ENCODE results near the gene RFTN1. TPM values are rescaled to one million over a fixed set of nuclear protein-coding genes. Genes with fewer than 3 reads are reported as not detected.

Gene RFTN1
- total and polyA plus RNA-seq, 12 donors: 8.3 to 35.7 (median 17.4) TPM

GRCh38 chr3:16402451-16402850, 111.0 kb downstream of the RFTN1 start:
- no peak overlapping the region for H3K4me3 ChIP-seq
- intact Hi-C loops (cut with DNase I): no loop called here
- H3K36me3 ChIP-seq (replicated peaks in 1 of 2): no peaks in the 10 kb centered on the region
- H3K27me3 ChIP-seq: no peaks in the 10 kb centered on the region
- peaks cover 0 to 12% of the 10 kb centered on the region in 2 donors for H3K4me1 ChIP-seq (replicated peaks in 1 of 2)
- no peak for DNase-seq
- no peak overlapping the region for H3K27ac ChIP-seq
- TF ChIP-seq POLR2A (IDR thresholded peaks at IDR 0.05) (no peak), CTCF (IDR thresholded peaks at IDR 0.05) (no peak)
- 85 to 92% (median 88%) methylated on average over 6 of the region's 6 CpGs for WGBS, 4 donors
- no peaks in the 10 kb centered on the region for H3K9me3 ChIP-seq (replicated peaks in 1 of 3)

- intact Hi-C loops (cut with DNase I): no loop called here
- Histone ChIP-seq H3K4me3 (no peak overlapping the region), H3K27ac (peak overlapping the region in 2 of 5 donors; percentile 51 to 86), H3K9me3 (replicated peaks in 1 of 3) (no peaks in the 10 kb centered on the region), H3K4me1 (replicated peaks in 1 of 2) (peaks cover 0 to 12% of the 10 kb centered on the region in 2 donors), H3K27me3 (no peaks in the 10 kb centered on the region), H3K36me3 (replicated peaks in 1 of 2) (no peaks in the 10 kb centered on the region)
- DNase-seq: no peak
- 76 to 89% (median 82%) methylated on average over 5 of the region's 5 CpGs for whole genome bisulfite sequencing, 4 donors
- TF ChIP-seq CTCF (IDR thresholded peaks at IDR 0.05) (no peak), POLR2A (IDR thresholded peaks at IDR 0.05) (no peak)
Observed at GRCh38 chr3:16401273-16401672, 112.2 kb downstream of the RFTN1 start.

- Histone ChIP-seq H3K4me1 (replicated peaks in 1 of 2) (peaks cover 0 to 12% of the 10 kb centered on the region in 2 donors), H3K4me3 (no peak overlapping the region), H3K36me3 (replicated peaks in 1 of 2) (no peaks in the 10 kb centered on the region), H3K9me3 (replicated peaks in 1 of 3) (no peaks in the 10 kb centered on the region), H3K27ac (peak overlapping the region in 3 of 5 donors; percentile 15 to 86 (median 56)), H3K27me3 (no peaks in the 10 kb centered on the region)
- DNase-seq: no peak
- WGBS, 4 donors: 69 to 78% (median 70%) methylated on average over 10 to 11 of the region's 11 CpGs
- intact Hi-C loops (cut with DNase I): no loop called here
- TF ChIP-seq POLR2A (IDR thresholded peaks at IDR 0.05): no peak
- TF ChIP-seq CTCF (IDR thresholded peaks at IDR 0.05): no peak
Observed at GRCh38 chr3:16400106-16400931, 113.2 kb downstream of the RFTN1 start.

- H3K4me1 ChIP-seq (replicated peaks in 1 of 2): peaks cover 0 to 12% of the 10 kb centered on the region in 2 donors
- intact Hi-C loops (cut with DNase I): no loop called here
- no peaks in the 10 kb centered on the region for H3K9me3 ChIP-seq (replicated peaks in 1 of 3)
- H3K27me3 ChIP-seq: no peaks in the 10 kb centered on the region
- peak in 4 of 7 donors; percentile 10 to 71 (median 36) for DNase-seq
- peak overlapping the region in 3 of 5 donors; percentile 15 to 86 (median 56) for H3K27ac ChIP-seq
- TF ChIP-seq CTCF (IDR thresholded peaks at IDR 0.05): no peak
- no peak for TF ChIP-seq POLR2A (IDR thresholded peaks at IDR 0.05)
- no peaks in the 10 kb centered on the region for H3K36me3 ChIP-seq (replicated peaks in 1 of 2)
- no peak overlapping the region for H3K4me3 ChIP-seq
- WGBS, 4 donors: 43 to 62% (median 54%) methylated on average over 5 to 6 of the region's 6 CpGs
Observed at GRCh38 chr3:16399473-16399872, 114.0 kb downstream of the RFTN1 start.
